HG03025 (cell line): ENCODE data around the gene TRAPPC10.

Experiments used
- ATAC-seq: cut with Tn5 transposase; IDR thresholded peaks from one replicate; pipeline ENCODE4 v1.9.1; 2021; ENCODE audit warnings: mild to moderate bottlenecking, moderate library complexity; ENCODE audit not compliant: unreplicated experiment, low FRiP score

The TRAPPC10 gene

GRCh38 chr21:43982489-43983078, 29.5 kb upstream of the TRAPPC10 start:
- ATAC-seq = no peak

GRCh38 chr21:43983390-43983789, 28.7 kb upstream of the TRAPPC10 start:
- no peak for ATAC-seq

- ATAC-seq = no peak
These were observed 28.2 kb upstream of the TRAPPC10 start for GRCh38 chr21:43983860-43984420.

DNA sequence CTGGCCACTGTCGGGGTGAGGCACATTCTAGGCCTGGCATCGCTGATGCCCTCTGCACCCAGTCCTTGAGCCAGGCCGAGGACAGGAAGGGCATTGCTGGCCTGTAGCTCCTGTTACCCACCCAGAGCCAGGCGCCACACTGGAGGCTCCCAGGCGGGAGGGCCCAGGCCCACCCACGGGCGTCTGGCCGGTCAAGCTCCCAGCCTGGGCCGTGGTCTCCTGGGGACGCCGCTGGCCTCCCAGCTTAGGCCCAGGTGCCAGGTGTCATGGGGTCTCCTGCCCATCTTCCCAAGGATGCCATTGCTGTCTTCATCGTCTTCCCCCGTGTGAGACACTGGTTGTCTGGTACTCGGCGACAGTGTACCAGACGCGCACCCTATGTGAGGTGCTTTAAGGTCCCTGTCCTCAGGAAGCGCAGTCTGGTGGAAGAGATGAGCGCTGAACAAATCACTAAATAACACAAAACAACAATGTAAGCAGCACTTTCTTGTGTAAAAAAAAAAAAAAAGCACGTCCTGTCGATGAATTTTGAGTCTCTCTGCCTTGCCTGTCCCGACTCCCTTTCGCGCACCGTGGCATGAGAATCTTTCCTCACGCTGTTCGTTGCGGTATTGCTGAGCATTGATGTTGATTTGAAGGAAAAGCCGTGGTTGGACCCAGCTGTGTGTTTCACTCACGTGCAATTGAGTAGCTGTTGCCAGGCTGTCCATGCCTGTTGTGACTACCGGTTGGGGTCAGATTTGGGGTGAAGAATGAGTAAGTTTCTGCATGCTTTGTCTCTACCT, 27.0 kb upstream of the TRAPPC10 start:
- no peak for ATAC-seq

GRCh38 chr21:43985690-43986251, 26.3 kb upstream of the TRAPPC10 start:
- no peak for ATAC-seq

DNA sequence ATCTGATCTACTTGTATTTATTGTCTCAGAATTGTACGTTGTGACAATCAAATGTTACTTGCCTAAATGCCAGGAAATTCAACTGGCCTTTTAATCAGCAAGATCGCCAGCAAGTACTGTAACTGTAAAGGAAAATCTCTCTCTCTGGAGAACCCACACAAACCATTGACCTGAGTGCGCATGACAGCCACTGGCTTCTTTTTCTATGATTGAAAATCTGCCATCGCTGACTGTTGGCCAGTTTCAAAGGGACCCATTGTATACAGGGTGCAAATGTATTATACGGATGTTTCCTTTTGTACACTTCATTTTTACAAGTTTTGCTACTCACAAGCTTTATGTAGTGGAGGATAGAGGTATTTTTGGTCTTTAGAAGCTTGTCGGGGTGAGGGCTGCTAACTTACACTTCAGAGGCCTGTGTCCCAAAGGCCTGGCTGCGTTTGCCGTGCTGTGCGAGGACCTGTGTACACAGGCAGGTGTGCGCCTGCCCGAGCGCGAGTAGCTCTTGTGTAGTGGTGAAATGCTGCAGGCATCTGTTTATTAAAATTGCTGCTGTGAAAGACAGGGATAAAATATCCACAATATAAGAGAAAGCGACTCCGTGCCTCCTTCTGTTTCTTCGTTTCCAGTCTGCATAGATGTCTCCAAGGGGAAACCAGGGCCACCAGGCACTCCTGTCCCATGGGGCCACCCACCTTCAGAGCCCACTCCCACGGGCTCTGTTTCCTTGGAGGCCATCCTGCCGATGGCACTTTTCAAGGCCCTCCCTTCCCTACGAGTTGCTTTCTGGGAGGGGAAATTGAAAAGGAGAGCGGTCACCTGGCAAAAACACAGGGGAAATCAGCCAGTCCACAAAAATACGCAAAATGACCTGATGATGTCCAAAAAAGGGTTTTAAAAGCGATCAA, 25.3 kb upstream of the TRAPPC10 start:
- ATAC-seq = no peak

DNA sequence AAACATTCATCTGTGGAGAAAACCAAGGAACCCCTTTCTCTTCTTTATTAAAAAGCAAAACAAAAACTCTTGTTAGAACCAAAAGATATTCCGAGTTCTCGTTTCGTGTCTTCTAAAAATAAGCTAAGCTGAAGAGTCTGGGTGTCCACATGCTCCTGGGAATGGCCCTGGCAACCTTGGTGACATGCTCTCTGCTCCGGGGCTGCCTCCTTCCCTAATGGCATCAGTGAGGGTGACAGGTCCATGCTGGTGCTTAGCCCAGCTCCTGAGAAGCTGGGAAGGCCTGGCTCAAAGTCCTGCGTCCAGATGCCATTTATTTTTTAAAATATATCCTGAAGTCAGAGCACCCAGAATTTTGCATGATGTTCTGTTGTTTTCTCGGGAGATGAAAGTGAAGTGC, 24.6 kb upstream of the TRAPPC10 start:
- ATAC-seq = no peak

- no peak for ATAC-seq
These were observed 24.1 kb upstream of the TRAPPC10 start for GRCh38 chr21:43988016-43988415.

DNA sequence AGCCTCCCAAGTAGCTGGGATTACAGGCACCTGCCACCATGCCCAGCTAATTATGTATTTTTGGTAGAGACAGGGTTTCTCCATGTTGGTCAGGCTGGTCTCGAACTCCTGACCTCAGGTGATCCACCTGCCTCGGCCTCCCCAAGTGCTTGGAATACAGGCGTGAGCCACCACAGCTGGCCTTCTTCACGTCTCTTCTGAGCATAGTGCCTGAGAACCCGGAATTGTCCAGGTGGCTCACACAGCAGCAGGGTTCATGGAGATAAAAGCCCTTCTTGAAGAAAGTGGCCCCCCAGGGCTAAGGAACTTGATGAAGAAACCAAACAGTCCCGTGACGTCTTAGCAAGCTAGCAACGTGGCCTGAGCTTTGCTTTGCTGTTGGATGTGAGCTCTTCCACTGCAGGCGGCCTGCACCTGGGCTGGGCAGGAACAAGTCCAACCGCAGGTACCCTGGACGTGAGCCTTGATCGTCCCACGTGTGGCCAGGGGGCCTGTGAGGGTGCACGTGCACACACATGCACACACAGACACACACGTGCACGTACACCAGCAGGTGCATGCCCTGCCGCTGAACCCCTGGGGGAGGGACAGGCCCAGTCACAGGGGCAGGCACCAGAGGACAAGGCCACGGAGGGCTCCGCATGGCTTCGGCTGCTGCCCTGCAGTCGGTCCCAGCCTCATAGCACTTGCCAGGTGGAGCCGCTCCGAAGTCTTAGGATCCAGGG, 23.4 kb upstream of the TRAPPC10 start:
- ATAC-seq = no peak

DNA sequence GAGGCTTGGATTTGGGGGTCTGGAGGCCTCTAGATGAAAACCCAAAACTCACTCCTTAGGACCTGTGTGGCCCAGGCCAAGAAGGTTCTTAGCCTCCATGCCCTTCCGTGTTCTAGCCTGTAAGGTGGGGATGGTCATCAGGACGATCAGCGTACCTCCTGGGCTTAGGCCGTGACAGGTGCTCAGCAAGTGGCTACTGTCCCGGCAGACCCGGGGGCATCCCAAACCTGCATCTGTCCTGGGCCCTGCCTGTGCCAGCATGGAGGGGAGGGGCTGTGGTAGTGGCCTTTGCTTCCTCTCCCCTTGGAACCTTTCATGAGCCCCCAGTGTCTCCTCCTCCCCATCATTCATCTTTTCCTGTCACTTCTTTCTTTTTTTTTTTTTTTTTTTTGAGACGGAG, 22.7 kb upstream of the TRAPPC10 start:
- ATAC-seq = no peak

GRCh38 chr21:43991447-43991991, 20.6 kb upstream of the TRAPPC10 start:
- ATAC-seq = no peak

- no peak for ATAC-seq
These were observed 20.0 kb upstream of the TRAPPC10 start for GRCh38 chr21:43992121-43992520.

DNA sequence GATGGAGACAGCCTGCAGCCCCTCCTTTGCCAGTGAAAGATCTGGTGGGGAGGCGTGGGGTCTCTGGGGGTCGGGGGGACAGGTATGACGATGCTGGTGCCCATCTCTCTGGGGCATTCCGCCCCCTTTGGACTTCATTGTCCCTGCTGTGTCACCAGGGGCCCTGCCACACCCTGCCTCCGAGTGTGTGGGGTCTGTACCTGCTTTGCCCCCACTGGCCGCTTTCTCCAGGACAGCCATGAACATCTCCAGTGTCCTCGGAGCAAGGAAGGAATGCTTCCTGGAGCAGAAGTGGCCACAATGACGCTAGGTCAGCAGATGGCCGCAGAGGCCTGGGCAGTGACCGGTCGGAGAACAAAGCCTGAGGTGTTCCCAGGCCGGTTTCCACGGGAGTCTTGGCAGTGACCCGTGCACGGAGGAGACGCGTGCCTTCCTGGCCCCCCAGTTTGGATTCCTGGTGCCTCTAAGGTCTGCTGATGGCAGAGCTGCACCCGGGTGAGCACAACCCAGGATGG, 18.6 kb upstream of the TRAPPC10 start:
- no peak for ATAC-seq

GRCh38 chr21:43994085-43994484, 18.0 kb upstream of the TRAPPC10 start:
- ATAC-seq = no peak

DNA sequence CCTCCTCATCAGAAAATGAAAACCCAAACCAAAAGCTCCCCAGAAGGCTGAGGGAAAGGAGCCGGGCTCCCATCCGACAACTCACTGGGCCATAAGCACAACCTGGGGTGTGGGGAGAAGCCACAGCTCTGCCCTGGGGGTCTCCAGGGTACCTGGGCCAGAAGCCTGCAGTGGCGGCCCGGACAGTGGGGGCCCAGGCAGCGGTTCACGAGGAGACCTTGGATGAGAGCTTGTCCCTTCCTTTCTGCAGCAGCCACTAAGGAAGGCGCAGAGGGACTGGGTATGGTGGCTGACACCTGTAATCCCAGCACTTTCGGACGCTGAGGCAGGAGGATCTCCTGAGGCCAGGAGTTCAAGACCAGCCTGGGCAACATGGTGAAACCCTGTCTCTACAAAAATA, 17.5 kb upstream of the TRAPPC10 start:
- ATAC-seq = no peak

- no peak for ATAC-seq
These were observed 16.5 kb upstream of the TRAPPC10 start for GRCh38 chr21:43995521-43996105.

GRCh38 chr21:43997766-43998742, 14.1 kb upstream of the TRAPPC10 start:
- ATAC-seq = no peak

DNA sequence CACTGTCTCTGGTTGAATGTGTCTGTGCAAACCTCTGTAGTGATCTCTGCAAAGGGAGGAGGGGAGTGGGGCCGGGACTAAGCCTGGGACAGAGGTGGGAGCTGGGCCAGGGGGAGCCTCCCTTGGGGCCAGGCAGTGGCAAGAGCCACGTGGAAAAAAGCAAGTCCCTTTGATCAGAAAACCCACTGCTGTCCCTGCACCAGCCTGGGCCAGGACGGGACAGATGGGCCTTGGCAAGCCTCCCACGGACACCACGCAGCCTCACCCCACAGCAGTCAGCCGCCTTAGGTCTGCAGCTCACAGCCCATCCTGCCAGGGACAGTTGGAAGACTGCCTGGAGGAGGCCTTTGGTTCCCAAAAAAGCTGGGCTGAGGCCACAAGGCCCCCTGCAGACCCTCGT, 11.7 kb upstream of the TRAPPC10 start:
- ATAC-seq = no peak
